ENCODE results near the gene ARHGAP6.
"Not testable (repeated sequence)": the region's sequence is repeated elsewhere in the genome, so short reads cannot be mapped to it uniquely, and the experiment has no call there.

ARHGAP6 gene

GRCh38 chrX:11272290-11272689 is 393.4 kb downstream of the ARHGAP6 start:
- DNase-seq = no peak

DNA sequence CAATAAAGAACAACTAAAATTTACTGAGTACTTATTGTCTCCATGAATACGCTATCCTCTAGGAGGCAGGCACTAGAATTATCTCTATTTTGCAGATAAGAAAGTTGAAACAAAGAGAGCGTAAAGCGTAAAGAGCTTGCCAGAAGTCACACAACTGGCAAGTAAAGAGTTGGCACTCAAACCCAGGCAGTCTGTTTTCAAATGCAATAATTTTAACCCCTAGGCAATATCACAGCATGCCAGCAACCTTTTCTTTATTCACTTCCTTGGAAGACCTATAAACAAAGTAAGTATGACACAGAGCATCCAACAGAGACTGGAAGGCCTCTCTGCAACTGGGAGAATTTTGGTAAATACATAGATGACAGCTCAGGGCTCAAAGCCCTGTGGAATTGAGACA is 395.7 kb downstream of the ARHGAP6 start:
- DNase-seq = no peak

GRCh38 chrX:11269006-11269405 is 396.7 kb downstream of the ARHGAP6 start:
- DNase-seq = no peak

DNA sequence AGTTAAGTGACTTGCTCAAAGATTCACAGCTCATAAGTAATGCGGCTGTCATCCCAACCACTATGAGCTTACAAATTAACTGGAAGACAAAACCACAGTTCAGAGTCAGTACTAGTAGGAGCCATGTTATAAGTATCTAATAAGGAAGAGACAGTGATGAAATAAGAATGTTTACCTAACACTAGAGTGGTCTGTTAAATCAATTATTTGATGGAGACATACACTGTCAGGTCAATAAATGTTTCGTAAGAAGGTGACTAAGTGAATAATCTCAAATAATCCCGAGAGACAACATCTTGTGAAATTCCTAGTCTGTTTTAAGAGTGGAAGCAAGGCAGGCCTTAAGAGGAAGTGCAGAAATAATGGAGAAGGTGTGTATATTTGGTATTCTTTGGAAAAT is 398.3 kb downstream of the ARHGAP6 start:
- no peak for DNase-seq

DNA sequence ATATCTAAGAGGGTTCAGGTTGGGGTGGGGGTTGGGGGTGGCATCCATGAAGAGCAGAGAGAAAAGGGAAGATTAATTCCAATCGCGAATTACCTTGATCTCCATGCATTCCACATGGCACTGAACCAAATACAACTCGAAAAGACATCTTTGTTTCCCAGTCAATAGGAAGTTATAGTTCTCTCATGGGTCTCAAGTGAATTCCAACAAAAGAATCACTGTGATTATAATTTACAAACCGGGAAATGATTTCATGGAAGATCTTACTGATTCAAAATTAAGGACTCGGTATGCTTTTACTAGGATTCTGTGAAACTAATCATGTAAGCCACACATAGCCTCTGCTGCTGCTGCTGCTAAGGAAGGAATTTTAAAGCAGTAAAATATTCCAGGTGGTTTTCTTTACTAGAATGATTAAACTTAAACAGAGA is 399.1 kb downstream of the ARHGAP6 start:
- no peak for DNase-seq

DNA sequence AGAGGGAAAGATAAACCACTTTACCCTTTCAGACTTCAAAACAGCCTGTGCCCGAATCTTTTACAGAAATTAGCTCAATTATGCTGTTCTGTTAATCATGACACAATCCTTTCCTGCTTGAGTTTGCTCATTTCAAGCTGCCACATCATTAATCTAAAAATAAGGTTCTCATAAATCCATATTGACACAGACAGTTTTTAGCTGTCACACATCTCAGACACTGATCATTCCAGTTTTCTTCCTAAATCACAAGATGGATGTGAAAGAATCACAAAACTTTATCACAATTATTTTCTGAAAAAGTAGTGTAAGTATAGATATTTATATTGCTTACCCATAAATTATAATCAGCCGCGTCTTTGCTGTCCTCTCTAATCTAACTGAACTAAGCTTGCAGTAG is 400.4 kb downstream of the ARHGAP6 start:
- DNase-seq = no peak

GRCh38 chrX:11264925-11265324 is 400.8 kb downstream of the ARHGAP6 start:
- DNase-seq = no peak

DNA sequence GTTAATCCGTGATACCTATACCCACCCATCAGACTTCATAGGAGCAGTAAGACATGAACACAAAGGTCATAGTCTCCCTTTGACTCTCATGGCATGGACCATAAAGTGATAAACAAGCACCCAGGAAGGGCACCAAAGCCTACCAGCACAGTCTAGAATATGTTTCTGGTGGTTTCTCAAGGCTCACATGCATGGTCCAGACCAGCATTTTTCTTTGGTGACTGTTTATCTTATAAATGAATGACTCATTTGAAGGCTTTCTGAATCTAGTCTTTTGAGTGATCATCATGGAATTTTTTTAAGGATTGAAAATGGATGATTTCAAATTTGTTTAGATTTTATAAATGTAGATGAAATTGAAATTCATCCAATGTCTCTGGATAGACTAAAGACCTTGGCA is 404.5 kb downstream of the ARHGAP6 start:
- no peak for DNase-seq

DNA sequence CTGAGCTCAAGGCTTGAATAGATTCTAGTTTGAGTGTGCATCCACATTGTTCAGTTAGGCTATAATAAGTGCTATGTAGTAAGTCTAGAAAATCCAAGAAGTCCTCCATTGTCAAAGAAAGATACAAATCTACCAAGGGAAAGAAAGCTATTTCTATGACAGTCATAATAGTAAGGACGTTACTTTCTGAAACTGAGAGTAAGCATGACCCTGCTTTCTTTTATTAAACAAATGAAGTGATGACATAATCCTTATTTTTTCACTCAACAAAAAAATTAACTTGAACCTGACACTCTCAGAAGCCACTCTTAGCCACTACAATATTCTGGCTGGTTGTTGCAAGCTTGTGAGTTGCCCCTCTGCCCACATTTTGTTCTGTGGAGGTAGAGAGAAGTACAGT is 406.3 kb downstream of the ARHGAP6 start:
- no peak for DNase-seq

DNA sequence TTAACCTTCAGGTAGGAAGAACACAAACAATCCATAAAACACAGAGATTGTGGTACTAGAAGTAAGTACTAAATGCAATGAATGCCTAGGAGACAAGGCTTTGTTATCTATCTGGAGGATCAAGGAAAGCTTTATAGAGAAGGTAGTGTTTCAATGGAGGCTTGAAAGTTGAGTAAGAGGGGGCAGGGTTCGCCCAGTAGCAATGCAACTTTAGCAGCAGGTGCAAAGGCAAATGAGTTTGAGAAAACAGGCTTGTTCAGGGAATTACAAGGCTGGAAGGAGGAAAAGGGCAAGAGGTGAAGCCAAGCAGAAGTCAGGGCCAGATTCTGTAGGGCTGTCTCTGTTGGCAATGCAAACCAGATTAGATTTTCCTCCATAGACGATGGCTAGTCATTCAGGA is 408.0 kb downstream of the ARHGAP6 start:
- DNase-seq = no peak

- no peak for DNase-seq
Measured at GRCh38 chrX:11257290-11257689, 408.4 kb downstream of the ARHGAP6 start.

GRCh38 chrX:11254417-11255109 is 411.2 kb downstream of the ARHGAP6 start:
- DNase-seq = no peak

DNA sequence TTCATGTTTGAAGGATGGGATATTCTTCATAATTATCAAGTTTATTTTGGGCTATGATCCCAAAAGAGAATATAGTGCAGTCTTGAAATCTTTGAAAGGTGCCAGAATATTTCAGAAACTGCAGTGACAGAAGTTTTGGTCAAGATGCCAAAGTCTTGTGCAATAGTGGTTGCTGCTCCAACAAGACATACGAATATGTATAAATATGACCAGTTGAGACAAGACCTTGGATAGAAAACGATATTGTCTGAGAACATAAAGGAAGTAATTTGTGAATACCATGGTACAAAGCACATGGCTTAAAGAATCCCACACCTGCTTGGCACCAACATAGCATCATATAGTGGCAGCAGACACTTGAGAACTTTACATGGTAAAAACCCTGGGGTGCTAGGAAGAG is 421.1 kb downstream of the ARHGAP6 start:
- DNase-seq = no peak

GRCh38 chrX:11242704-11243103 is 423.0 kb downstream of the ARHGAP6 start:
- no peak for DNase-seq

DNA sequence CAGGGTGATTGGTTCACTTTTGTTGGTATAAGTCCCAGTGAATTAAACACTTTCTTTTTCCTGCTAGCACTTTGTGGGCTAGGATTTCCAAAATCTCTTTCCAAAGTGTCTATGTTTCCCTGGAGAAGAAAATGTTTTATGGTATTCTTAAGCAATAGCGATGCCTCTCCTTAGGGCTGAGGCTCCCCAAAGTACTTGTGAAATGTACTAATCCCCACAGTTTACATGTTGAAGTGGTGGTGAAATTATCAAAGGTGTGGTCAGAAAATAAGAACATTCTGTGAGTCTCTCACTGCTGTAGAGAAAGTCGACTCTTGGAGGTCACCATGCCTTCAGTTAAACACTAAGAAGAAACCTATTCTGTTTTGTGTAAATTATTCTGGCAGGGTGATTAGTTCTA is 424.0 kb downstream of the ARHGAP6 start:
- DNase-seq = no peak

- no peak for DNase-seq
Measured at GRCh38 chrX:11239230-11239629, 426.5 kb downstream of the ARHGAP6 start.

- DNase-seq = not testable (repeated sequence)
Measured at GRCh38 chrX:11235377-11235776, 430.3 kb downstream of the ARHGAP6 start.

GRCh38 chrX:11215191-11215921 is 450.4 kb downstream of the ARHGAP6 start:
- DNase-seq = no peak

DNA sequence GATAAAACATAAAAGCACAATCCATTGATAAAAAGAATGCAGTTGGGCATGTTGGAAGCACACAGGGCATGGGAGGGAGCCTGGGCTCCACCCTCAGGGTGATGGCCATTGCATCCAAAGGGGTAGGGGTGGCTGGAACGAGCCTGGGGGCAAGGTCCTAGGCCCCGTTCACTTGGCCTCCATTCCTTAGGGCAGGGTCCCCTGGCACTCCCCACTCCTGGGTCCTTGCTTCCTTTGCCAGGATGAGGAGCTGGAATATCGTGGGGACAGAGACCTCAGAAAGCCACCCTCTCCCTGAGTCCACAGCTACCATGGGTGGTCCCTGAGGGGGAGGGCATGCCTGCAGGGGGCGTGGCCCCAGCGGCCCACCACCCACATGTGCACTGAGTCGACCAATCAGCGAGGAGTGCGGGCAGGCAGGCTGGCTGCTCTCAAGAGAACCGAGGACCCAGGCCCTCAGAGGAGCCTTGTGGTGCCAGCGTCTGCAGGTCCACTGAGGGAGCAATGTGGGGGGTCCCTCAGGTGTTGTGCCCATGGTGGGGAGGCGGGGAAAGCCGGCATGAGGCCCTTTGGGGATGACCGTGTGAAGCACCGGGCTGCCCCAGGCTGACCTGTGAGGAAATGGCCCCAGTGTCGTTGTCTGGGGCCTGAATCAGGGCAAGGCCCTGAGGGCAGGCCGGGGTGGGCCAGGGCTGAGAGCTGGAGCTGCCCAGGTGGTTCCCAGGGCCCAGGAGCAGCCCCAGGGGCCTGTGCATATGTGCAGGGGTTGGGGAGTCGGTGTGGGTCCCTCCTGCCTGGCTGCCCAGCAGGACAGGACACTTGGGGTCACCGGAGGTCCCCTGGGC is 451.2 kb downstream of the ARHGAP6 start:
- no peak for DNase-seq

GRCh38 chrX:11212741-11213140 is 453.0 kb downstream of the ARHGAP6 start:
- DNase-seq = no peak

DNA sequence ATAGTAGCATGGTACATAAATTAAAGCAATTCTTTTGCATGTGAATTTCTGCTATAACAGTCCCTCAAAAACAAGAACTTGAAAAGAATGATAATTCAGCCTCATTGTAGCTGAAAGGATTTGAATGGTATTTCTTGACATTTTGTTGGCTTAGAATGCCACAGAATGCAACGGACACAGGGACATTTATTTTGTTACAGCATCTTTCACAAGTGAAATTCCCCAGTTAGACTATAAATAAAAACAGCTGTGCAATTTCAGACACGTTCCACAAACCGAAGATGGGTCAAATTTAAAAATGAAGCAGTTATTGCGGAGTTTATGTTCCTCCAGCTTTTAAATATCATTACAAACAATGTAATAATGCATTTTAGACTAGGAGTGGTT is 455.3 kb downstream of the ARHGAP6 start:
- no peak for DNase-seq

GRCh38 chrX:11209798-11210414 is 455.8 kb downstream of the ARHGAP6 start:
- no peak for DNase-seq

- no peak for DNase-seq
Measured at GRCh38 chrX:11206716-11207115, 459.0 kb downstream of the ARHGAP6 start.

Data from NCI-H2081 (cell line).